ENCODE measurements around the gene SLC2A1.

SLC2A1 gene

GRCh38 chr1:42963378-42964043 is 4.8 kb upstream of the SLC2A1 start (continued):
- TF ChIP-seq HIC1 (tag by site-specific recombination; IDR thresholded peaks at IDR 0.05) (no peak), ZNF629 (tag by site-specific recombination; IDR thresholded peaks at IDR 0.05) (peak; percentile 67), ZNF518A (tag by site-specific recombination; conservative IDR thresholded peaks at IDR 0.05; ENCODE audit: low read depth) (no peak), ZNF366 (tag by site-specific recombination; conservative IDR thresholded peaks at IDR 0.05) (peak; percentile 65), KLF9 (tag by site-specific recombination; IDR thresholded peaks at IDR 0.05; ENCODE audit: low read depth) (no peak), ZBTB1 (tag by site-specific recombination; IDR thresholded peaks at IDR 0.05) (no peak), ZNF791 (tag by site-specific recombination; IDR thresholded peaks at IDR 0.05) (no peak), ZNF169 (tag by site-specific recombination; IDR thresholded peaks at IDR 0.05) (no peak), ZNF621 (tag by site-specific recombination; IDR thresholded peaks at IDR 0.05) (no peak), ZNF510 (tag by site-specific recombination; IDR thresholded peaks at IDR 0.05; ENCODE audit: insufficient replicate concordance) (no peak), ZNF2 (tag by site-specific recombination; IDR thresholded peaks at IDR 0.05) (no peak), ZBTB21 (tag by site-specific recombination; IDR thresholded peaks at IDR 0.05) (peak; percentile 79), ZSCAN16 (tag by site-specific recombination; IDR thresholded peaks at IDR 0.05) (no peak), GFI1B (tag by site-specific recombination; IDR thresholded peaks at IDR 0.05) (no peak), KLF17 (tag by site-specific recombination; IDR thresholded peaks at IDR 0.05) (peak; percentile 69; the same call in 1 of the 2 replicates), ZNF561 (tag by site-specific recombination; IDR thresholded peaks at IDR 0.05; ENCODE audit: borderline replicate concordance) (no peak), ZNF214 (tag by site-specific recombination; IDR thresholded peaks at IDR 0.05; ENCODE audit: borderline replicate concordance) (no peak)
- TF ChIP-seq, protein P1, sequence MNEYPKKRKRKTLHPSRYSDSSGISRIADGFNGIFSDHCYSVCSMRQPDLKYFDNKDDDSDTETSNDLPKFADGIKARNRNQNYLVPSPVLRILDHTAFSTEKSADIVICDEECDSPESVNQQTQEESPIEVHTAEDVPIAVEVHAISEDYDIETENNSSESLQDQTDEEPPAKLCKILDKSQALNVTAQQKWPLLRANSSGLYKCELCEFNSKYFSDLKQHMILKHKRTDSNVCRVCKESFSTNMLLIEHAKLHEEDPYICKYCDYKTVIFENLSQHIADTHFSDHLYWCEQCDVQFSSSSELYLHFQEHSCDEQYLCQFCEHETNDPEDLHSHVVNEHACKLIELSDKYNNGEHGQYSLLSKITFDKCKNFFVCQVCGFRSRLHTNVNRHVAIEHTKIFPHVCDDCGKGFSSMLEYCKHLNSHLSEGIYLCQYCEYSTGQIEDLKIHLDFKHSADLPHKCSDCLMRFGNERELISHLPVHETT (tag by site-specific recombination; IDR thresholded peaks at IDR 0.05): no peak
- TF ChIP-seq, protein P2, sequence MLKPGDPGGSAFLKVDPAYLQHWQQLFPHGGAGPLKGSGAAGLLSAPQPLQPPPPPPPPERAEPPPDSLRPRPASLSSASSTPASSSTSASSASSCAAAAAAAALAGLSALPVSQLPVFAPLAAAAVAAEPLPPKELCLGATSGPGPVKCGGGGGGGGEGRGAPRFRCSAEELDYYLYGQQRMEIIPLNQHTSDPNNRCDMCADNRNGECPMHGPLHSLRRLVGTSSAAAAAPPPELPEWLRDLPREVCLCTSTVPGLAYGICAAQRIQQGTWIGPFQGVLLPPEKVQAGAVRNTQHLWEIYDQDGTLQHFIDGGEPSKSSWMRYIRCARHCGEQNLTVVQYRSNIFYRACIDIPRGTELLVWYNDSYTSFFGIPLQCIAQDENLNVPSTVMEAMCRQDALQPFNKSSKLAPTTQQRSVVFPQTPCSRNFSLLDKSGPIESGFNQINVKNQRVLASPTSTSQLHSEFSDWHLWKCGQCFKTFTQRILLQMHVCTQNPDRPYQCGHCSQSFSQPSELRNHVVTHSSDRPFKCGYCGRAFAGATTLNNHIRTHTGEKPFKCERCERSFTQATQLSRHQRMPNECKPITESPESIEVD (tag by site-specific recombination; IDR thresholded peaks at IDR 0.05): no peak
